CD4-positive, CD25-positive, alpha-beta regulatory T cell (primary cell): ENCODE measurements around the gene PARVA. TPM values are rescaled to one million over a fixed set of nuclear protein-coding genes. Genes with fewer than 3 reads are reported as not detected.

ENCODE experiments used
- ATAC-seq, 2 donors: fragments of 150-1000 bp; cut with Tn5 transposase; one replicate each; pipeline ENCODE4 v1.10.0; 2021; ENCODE audit warnings: low read depth in 2 of 2, moderate number of reproducible peaks in 2 of 2, moderate library complexity in 1 of 2
- DNase-seq, 3 donors: peaks; one replicate each; pipeline versions ENCODE4 v3.0.0 to v3.0.0-alpha.2; 2012 to 2022; ENCODE audit warnings: mixed read lengths in 1 of 3
- H3K27ac ChIP-seq: one replicate; pipeline ENCODE4 v1.7.0; 2013; ENCODE audit warnings: mild to moderate bottlenecking, low read length; ENCODE audit not compliant: insufficient read depth, poor library complexity, severe bottlenecking
- H3K27me3 ChIP-seq: one replicate; pipeline ENCODE4 v1.7.0; 2013; ENCODE audit warnings: low read length; ENCODE audit not compliant: control insufficient read depth, insufficient read depth
- H3K36me3 ChIP-seq: one replicate; pipeline ENCODE4 v1.7.0; 2013; ENCODE audit warnings: mild to moderate bottlenecking, low read length, moderate library complexity; ENCODE audit not compliant: control insufficient read depth, insufficient read depth
- H3K4me1 ChIP-seq: 2 replicates; pipeline ENCODE4 v1.7.0; 2013; ENCODE audit warnings: mild to moderate bottlenecking, low read length; ENCODE audit not compliant: insufficient read depth, control insufficient read depth, poor library complexity, severe bottlenecking
- H3K4me3 ChIP-seq: one replicate; pipeline ENCODE4 v1.7.0; 2013; ENCODE audit warnings: low read depth, mild to moderate bottlenecking, low read length, moderate library complexity
- H3K9me3 ChIP-seq, 2 experiments: 1 replicate in 1 of 2; 2 replicates in 1 of 2; pipeline ENCODE4 v1.7.0; 2013; ENCODE audit warnings: low read length in 2 of 2, mild to moderate bottlenecking in 1 of 2, moderate library complexity in 1 of 2; ENCODE audit not compliant: control insufficient read depth in 2 of 2
- H3K27ac Mint-ChIP-seq, 3 donors: one replicate each; pipeline ENCODE4 v1.8.0; 2020 to 2022; ENCODE audit warnings: mild to moderate bottlenecking in 3 of 3, mixed read lengths in 3 of 3, moderate library complexity in 2 of 3
- H3K27me3 Mint-ChIP-seq: one replicate; pipeline ENCODE4 v1.8.0; 2022; ENCODE audit warnings: mild to moderate bottlenecking, mixed read lengths
- H3K36me3 Mint-ChIP-seq: one replicate; pipeline ENCODE4 v1.8.0; 2020; ENCODE audit warnings: mixed read lengths
- H3K4me1 Mint-ChIP-seq, 4 donors: one replicate each; pipeline ENCODE4 v1.8.0; 2020 to 2022; ENCODE audit warnings: mixed read lengths in 4 of 4, mild to moderate bottlenecking in 1 of 4
- H3K4me3 Mint-ChIP-seq, 4 donors: one replicate each; pipeline ENCODE4 v1.8.0; 2020 to 2022; ENCODE audit warnings: mild to moderate bottlenecking in 4 of 4, mixed read lengths in 4 of 4, moderate library complexity in 3 of 4
- H3K9me3 Mint-ChIP-seq, 7 donors: one replicate each; pipeline ENCODE4 v1.8.0; 2020 to 2022; ENCODE audit warnings: mixed read lengths in 7 of 7, mild to moderate bottlenecking in 3 of 7, moderate library complexity in 2 of 7
- polyA plus RNA-seq, 4 donors: library from polyadenylated mRNA; unstranded; fragments of 300-500 nt; fragmentation: Illumina TruSeq; gene quantifications; one replicate each; pipeline ENCODE4 v1.2.3, GENCODE V29; 2021
- total RNA-seq: library from RNA; stranded (reverse); gene quantifications from one replicate; pipeline ENCODE4 v1.2.3, GENCODE V29; 2022

PARVA gene
- total and polyA plus RNA-seq, 5 donors from 2014 or later, result 0.09 to 0.31 (median 0.24) TPM; not detected in 1

- peaks cover 2% of the 10 kb centered on the region for H3K27me3 ChIP-seq
- Mint-ChIP-seq H3K27me3 (peaks cover 7% of the 10 kb centered on the region), H3K4me3 (no peak overlapping the region), H3K27ac (no peak overlapping the region), H3K9me3 (no peaks in the 10 kb centered on the region), H3K36me3 (no peaks in the 10 kb centered on the region), H3K4me1 (no peaks in the 10 kb centered on the region)
- H3K4me1 ChIP-seq, result no peaks in the 10 kb centered on the region
- H3K27ac ChIP-seq, result no peak overlapping the region
- DNase-seq (no peak), ATAC-seq (no peak)
- no peak overlapping the region for H3K4me3 ChIP-seq
- no peaks in the 10 kb centered on the region for H3K9me3 ChIP-seq
- no peaks in the 10 kb centered on the region for H3K36me3 ChIP-seq
These were observed 204.0 kb downstream of the PARVA start for GRCh38 chr11:12581416-12581815.

- Histone ChIP-seq H3K27ac (no peak overlapping the region), H3K4me3 (no peak overlapping the region), H3K27me3 (peaks cover 2% of the 10 kb centered on the region), H3K4me1 (no peaks in the 10 kb centered on the region), H3K36me3 (no peaks in the 10 kb centered on the region), H3K9me3 (no peaks in the 10 kb centered on the region)
- Mint-ChIP-seq H3K36me3 (no peaks in the 10 kb centered on the region), H3K27ac (no peak overlapping the region), H3K9me3 (no peaks in the 10 kb centered on the region), H3K4me3 (no peak overlapping the region), H3K4me1 (peaks cover 0 to under 1% (median 0%) of the 10 kb centered on the region in 4 donors), H3K27me3 (peaks cover 7% of the 10 kb centered on the region)
- ATAC-seq, result no peak
- no peak for DNase-seq
These were observed 204.6 kb downstream of the PARVA start for GRCh38 chr11:12581923-12582322.
